HG03066 (cell line): ENCODE data around the gene SPATS1.
"Not testable (repeated sequence)": the region's sequence is repeated elsewhere in the genome, so short reads cannot be mapped to it uniquely, and the experiment has no call there.

Experiments used
- ATAC-seq: cut with Tn5 transposase; IDR thresholded peaks from one replicate; pipeline ENCODE4 v1.9.1; 2021; ENCODE audit warnings: low read depth; ENCODE audit not compliant: unreplicated experiment

SPATS1 gene

DNA sequence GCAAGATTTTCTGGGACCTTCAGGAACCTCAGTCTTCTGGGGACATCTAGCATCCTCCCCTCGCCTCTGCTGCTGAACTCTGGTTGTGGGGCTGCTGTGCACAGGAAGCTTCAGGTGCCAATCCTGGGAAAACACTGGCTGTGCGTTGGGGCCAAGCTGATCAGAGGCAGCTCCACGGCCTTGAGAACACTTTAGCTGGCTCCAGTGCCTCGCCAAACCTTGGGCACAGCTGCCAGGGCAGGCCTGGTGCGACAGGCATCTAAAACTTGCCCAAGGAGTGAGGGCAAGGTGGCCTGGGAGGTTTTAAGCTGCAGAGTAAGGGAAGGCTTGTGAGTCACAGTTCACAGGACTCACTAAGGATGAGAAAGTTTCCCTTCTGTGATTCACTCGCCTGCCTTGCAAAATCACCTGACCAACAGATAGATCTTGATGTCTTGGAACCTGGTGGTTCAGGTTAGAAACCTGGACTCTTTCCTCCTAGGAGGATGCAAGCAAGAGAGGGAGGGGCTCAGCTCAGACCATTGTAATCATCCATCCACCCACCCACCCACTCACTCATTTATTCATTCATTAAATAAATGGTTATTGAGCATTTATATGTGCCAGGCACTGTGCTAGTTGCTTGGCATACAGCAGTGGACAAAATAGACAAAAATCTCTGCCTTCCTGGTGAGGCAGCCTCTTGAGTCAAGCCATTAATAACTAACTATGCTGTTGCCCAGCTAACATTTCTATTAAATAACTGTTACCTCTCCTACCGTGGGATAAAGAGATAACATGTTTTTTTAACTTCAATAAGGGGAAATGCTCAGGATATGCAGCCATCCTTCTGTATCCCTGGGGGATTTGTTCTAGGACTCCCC lies 2.5 kb upstream of the SPATS1 start:
- ATAC-seq: no peak

DNA sequence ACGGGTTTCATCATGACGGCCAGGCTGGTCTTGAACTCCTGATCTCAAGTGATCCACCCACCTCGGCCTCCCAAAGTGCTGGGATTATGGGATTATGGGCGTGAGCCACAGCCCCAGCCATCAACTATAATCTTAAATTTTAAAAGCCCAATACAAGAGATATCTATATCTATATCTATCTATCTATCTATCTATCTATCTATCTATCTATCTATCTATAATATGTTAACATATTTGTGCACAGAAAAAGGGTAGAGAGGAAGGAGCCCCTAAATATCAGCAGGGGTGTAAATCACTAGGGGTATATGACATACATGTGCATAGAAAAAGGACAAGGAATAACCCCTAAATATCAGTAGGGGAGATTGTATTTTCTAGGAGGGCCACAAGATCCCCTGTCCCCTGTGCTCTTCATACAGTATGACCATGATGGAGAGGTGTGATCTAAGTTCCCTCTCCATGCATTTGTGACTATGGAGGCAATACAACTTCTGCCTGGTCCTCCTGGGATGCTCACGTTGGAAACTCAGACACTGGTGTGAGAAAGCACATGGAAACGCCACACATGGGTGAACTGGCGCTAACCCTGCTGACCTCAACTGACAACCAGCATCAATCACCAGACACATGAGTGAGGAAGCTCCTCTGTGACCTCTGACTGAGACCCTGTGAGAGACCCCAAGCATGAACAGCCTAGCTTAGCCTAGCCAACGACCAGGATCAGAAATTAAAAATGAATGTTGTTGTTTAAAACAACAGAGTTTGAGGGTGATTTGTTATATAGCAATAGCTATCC lies 1.2 kb upstream of the SPATS1 start:
- no peak for ATAC-seq

DNA sequence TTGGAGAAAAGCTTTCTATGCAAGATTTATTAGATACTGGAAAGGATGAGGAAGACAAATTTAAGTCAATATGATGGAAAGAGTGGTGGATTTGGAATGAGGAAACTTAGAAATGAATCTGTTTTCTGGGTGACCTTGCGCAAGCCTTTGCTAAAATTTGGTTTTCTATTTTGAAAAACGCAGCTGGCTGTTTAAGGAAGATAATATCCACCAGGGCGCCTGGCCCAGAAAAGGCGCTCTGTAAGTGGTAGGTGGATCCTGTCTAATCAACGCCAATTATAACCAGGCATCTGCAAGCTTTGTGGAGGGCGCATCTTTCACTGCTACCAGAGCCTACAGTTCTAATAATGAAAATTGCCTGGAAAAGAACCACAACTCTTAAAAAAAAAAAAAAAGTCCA lies 398 bp upstream of the SPATS1 start:
- ATAC-seq: no peak

DNA sequence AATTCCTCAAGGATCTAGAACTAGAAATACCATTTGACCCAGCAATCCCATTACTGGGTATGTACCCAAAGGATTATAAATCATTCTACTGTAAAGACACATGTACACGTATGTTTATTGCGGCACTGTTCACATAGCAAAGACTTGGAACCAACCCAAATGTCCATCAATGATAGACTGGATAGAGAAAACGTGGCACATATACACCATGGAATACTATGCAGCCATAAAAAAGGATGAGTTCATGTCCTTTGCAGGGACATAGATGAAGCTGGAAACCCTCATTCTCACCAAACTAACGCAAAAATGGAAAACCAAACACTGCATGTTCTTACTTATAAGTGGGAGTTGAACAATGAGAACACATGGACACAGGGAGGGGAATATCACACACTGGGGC lies 4.4 kb downstream of the SPATS1 start:
- ATAC-seq: not testable (repeated sequence)

DNA sequence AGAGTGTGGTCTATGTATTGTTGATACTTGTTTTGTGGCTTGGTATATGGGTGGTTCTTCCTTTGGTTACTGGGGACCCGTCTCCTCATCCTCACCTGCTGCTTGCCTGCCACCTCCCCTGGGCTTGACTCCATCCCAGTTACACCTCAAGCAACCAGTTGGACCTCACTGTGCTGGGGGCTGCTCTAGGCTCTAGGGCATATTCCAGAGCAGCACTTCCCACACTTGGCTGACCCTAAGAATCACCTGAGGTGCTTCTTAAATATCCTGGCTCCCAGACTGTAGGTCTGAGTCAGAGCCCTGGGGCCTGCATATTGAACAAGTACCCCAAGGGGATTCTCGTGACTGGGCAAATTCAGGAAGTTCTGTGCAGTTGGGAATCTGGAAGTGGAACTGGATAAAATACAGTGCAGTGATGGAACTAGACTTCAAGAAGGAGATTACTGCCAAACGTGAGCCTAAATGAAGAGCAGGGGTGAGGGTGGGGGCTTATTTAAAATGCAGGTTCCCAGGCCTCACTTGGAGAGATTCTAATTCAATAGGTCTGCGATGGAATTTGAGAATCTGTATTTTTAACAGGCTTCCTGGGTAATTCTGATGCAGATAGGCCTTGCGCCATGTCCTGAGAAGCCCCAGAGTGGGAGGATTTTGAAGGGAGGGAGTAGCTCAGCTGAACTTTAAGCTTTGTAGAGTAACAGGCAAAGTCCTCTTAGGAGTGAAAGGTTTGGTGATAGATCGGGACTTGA lies 7.6 kb downstream of the SPATS1 start:
- no peak for ATAC-seq

DNA sequence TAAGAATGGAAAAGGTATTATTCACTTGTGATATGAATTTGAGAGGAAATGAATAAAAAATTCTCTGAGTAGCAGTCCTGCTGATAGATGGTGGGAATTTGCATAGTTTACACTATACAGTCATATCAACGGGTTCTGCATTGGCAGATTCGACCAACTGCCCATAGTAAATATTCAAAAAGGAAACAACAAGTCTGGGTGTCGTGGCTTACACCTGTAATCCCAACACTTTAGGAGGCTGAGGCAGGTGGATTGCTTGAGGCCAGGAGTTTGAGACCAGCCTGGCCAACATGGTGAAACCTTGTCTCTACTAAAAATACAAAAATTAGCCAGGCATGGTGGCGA lies 8.2 kb downstream of the SPATS1 start:
- ATAC-seq: not testable (repeated sequence)

DNA sequence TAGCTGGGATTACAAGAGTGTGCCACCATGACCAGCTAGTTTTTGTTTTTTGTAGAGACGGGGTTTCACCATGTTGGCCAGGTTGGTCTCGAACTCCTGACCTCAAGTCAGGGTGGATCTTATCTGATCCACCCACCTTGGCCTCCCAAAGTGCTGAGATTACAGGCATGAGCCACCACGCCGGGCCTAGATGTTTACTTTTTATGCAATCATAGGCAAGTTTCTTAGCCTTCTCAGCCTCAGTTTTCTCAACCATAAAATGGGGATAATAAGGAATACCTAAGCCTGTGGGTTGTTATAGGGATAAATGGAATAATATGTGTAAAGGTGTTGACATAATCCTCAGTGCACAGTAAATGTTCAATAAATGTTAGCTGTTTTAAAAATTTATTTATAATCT lies 9.8 kb downstream of the SPATS1 start:
- ATAC-seq: no peak

DNA sequence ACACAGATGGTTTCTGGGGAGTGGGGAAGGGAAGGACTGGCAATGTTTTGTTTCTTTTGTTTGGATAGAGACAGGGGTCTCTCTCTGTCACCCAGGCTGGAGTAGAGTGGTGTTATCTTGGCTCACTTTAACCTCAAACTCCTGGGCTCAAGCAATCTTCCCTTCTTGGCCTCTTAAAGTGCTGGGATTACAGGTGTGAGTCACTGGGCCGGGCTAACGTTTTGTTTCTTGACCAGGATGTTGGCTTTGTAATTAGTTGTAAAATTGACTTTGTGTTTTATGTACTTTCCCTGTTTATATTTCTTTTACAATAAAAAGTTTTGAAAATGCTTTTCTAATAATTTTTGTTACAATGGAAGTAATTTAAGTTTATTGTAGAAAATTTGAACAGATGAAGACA lies 10.9 kb downstream of the SPATS1 start:
- ATAC-seq: no peak

DNA sequence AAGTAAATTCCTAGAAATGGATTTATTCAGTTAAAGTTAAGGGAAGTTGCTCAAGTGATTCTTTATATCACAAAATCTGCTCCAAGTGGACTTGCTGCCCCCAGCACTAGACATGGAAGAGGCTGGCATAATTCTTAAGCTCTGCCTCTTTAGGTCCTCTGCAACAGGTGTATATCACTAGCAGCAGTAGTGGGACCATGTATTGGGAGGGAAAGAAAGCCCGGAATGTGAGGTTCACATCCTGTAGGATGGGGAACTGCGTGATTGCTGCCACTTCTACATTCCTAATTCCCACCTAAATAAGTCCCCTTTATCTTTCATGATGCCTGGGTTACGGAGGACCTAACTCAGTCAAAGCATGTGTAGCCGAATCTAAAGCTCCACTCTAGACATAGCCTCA lies 13.2 kb downstream of the SPATS1 start:
- no peak for ATAC-seq

DNA sequence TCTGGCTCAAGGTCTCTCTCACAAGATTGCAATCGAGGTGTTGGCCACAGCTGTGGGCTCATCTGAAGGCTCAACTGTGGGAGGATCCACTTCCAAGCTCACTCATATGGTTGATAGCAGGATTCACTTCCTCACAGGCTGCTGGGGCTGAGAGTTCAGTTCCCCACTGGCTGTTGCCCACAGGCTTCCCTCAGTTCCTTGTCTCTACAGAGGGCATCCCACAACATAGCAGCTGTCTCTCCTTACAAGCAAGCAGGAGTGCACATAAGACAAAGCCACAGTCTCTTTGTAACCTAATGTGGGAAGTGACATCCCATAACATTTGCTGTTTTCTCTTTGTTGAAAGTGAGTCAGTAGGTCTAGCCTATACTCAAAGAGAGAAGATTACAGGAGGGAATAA lies 14.0 kb downstream of the SPATS1 start:
- no peak for ATAC-seq

DNA sequence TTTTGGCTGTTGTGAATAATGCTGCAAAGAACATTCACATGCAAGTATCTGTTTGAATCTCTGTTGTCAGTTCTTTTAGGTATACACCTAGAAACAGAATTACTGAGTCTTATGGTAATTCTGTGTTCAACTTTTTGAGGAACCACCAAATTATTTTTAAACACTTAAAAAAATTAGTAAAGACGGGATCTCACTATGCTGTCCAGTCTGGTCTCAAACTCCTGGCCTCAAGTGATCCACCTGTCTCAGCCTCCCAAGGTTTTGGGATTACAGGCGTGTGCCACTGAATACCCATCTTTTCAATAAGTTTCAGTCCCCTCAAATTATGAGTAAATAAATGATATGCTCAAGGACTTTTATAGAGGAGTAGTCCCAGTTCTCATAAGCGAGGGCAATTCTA lies 17.5 kb downstream of the SPATS1 start:
- no peak for ATAC-seq

DNA sequence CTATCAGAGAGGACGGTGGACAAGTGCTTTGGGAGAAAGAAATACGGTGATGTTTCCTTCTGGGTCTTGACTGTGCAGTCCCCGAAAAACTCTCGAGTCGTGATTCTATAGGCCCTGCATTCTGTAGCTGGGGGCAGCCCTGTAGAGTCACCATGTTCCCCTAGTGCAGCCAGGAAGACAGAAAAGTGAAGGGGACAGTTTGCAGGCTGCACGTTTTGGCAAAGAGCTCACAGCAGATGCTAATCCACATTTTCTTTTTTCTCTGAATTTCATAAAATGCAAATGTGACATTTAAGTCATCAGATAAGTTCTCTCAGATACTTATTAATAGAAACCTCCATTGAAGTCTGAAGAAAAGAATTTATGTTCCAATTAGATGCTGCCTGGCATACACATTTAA lies 19.5 kb downstream of the SPATS1 start:
- ATAC-seq: no peak

DNA sequence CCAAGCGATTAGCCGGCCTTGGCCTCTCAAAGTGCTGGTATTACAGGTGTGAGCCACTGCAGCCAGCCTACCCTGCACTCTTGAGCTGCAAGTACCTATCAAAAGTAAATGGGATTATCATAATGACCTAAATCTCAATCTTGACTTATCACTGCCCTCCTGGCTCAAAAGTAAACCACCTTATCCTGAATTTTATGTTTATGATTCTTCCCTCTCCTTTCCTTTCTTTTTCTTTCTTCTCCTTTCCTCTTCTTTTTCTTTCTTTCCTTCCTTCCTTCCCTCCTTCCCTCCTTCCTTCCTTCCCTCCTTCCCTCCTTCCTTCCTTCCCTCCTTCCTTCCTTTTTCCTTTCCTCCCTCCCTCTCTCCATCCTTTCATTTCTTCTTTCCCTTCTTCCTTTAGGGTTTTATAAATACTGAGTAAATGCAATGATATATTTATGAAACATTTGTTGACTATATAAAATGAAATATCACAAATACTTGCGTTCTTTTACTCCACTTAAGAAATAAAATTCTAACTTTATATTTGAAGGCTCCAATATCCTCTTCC lies 21.0 kb downstream of the SPATS1 start:
- no peak for ATAC-seq

DNA sequence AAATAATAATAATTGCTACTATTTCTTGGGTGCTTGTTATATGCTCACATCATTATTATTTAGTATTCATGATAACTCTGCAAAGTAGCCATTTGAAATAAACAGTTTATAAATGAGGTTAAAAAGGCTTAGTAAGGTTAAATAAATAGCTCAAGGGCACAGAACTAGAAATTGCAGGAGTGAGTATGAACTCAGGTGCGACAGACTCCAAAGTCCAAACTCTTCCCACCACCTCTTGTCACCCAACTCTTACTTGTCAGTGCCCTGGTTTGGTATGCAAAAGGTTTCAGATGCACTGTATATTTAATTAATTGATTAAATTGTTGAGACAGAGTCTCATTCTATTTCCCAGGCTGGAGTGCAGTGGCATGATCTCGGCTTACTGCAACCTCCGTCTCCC lies 24.3 kb downstream of the SPATS1 start:
- no peak for ATAC-seq

DNA sequence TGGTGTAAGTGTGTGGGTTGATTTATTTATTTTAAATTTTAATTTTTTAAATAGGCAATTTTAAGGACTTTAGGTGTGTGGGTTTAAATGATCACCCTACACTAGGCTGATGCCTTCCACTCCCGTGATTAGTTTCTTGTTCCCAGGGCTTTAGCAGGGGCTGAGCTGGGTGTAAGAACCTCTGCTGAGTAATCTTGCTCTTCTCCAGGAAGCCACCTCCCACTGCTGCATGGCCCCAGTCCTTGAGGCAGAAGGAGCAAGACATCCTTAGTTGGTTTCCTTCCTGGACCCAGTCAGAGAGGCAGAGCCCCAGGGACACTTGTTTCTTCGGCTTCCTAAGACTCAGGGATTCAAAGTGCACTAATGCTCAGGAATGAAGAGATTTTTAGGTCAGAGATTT lies 25.2 kb downstream of the SPATS1 start:
- ATAC-seq: no peak

DNA sequence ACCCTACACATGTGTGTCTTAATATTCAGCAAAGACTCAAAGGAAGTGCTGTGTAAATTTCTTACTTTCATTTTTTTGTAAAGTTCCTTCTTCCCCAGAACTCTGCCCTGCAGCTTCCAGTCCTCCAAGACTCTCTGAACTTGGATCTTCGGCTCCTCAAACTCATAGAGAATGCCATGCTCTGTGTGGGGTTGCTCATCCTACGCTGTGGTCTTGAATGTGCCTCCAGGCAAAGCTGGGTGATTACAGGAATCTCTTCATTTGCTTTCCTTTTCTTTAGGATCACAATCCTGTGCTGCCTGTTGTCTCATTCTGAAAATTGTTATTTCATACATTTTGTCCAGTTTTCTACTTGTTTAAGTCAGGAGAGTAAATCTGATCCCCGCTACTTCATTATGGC lies 30.6 kb downstream of the SPATS1 start:
- no peak for ATAC-seq

DNA sequence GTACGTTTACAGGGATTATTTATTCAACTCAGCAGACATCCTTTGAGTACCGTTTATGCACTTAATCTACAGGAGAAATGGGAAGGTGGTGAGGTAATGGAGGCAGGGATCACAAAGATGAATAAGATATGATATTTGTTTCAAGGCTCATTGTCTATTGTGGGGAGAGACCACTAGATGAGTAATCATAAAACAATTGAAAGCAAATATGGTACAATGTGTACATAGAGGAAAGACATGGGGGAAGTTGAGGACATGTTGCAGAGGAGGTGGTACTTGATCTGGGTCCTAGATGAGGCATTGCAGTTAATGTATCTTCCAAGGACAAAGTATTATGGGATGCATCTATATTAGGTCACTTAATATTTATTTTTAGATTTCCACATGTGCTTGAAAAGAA lies 31.3 kb downstream of the SPATS1 start:
- no peak for ATAC-seq

DNA sequence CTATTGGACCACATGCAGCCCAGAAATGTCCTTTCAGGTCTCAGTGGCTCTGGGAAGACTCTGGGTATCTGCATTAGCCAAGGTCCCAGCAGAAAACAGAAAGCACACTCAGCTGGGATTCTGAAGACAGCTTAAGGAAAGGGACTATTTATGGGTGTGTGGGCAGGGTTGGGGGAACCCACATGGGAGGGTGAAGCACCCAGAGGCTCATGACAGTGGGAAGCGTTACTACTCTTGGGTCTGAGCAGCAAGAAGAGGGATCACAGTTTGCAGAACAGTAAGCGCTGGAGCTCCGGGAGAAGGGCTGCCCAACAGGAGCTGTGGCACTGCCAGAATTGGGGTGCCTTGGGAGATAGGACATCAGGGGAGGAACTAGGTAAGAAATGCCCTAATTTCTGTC lies 32.6 kb downstream of the SPATS1 start:
- ATAC-seq: no peak

DNA sequence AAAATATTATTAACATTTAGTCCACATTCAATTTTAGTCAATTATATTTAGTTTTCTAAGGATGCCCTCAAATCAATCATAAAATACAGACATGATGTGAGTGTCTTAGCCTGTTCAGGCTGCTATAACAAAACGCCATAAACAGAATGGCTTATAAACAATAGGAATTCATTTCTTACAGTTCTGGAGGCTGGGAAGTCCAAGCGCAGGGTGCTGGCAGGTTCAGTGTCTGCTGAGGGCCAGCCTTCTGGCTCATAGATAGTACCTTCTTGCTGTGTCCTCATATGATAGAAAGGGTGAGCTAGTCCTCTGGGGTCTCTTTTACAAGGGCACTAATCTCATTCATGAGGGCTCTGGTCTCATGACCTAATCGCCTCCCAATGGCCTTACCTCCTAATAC lies 35.0 kb downstream of the SPATS1 start:
- no peak for ATAC-seq

DNA sequence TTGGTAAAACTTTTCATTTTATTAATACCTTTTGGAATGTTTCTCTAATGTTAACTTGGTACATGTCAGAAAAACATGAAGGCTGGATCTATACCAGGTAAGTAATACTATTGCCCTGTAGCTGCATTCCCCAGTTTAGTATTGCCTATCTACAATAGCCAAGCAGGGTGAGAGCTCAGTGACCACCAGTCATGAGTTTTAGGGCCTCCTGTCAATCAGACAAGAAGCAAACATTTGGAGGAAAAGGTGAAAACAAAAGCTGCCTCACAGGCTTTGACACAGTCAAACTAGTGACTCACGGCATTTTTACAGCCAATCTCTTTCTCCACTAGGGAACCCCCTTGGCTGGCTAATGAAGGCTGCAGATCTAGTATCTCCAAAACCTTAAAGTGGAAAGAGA lies 35.5 kb downstream of the SPATS1 start:
- no peak for ATAC-seq

DNA sequence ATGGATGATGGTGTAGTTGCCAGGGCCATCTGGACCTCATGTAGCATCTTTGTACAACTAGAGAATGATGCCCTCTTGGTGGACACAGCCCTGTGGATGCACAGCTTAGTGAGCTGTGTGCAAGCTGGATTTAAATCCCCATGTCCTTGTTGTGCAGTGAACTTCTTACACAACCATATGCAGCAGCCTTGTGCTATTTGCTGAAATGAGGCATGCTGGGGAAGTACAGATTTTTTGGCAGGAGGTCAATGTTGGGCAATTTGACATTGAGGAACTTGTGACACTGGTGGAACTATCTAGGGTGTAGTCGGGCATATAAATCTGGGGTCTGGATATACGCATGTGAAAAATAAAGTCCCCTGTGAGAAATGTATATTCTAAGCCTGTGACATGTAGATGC lies 39.3 kb downstream of the SPATS1 start:
- ATAC-seq: no peak
